PC-3 (cell line): ENCODE data around the gene MRPL32. TPM values are rescaled to one million over a fixed set of nuclear protein-coding genes. Genes with fewer than 3 reads are reported as not detected.

ENCODE experiments used
- ATAC-seq: fragments of 200-7000 bp; cut with Tn5 transposase; 2 replicates; pipeline ENCODE4 v1.9.1; 2020; ENCODE audit warnings: mild to moderate bottlenecking, moderate library complexity
- BruUV-seq: library from RNA; stranded (reverse); fragments of 400-500 nt; replicated peaks from 2 replicates; lab custom pipeline; 2021; lab: Mats Ljungman, UMichigan
- CTCF ChIA-PET: fragments of 300-600 bp; sonication (Branson Sonifier 250); formaldehyde crosslinking; loops from one replicate; lab custom pipeline; 2022; ENCODE audit warnings: antibody characterized with exemption; lab: Charles Lee
- POLR2A ChIA-PET: fragments of 300-600 bp; sonication (Branson Sonifier 250); formaldehyde crosslinking; loops from one replicate; lab custom pipeline; 2022; ENCODE audit warnings: antibody characterized with exemption; ENCODE audit not compliant: unreplicated experiment; lab: Charles Lee
- DNase-seq: peaks from one replicate; pipeline ENCODE4 v3.0.0-alpha.2; 2015
- H2AFZ ChIP-seq: fragments of 300-600 bp; sonication (generic); 2 replicates; pipeline ENCODE4 v1.6.0; 2016; ENCODE audit warnings: antibody characterized with exemption, low read length
- H3F3A ChIP-seq: fragments of 300-600 bp; sonication (generic); one replicate; pipeline ENCODE4 v1.6.0; 2017; ENCODE audit warnings: antibody characterized with exemption, low read length, control low read depth, mild to moderate bottlenecking; ENCODE audit not compliant: unreplicated experiment
- H3K27ac ChIP-seq: fragments of 300-600 bp; sonication (generic); 2 replicates; pipeline ENCODE4 v1.5.1; 2016; ENCODE audit warnings: mild to moderate bottlenecking, low read length
- H3K27me3 ChIP-seq: fragments of 300-600 bp; sonication (generic); 2 replicates; pipeline ENCODE4 v1.6.1; 2016; ENCODE audit warnings: low read length, mixed read lengths
- H3K36me3 ChIP-seq: fragments of 300-600 bp; sonication (generic); 2 replicates; pipeline ENCODE4 v1.6.1; 2016; ENCODE audit warnings: low read depth, mixed run types, low read length, mixed read lengths
- H3K4me1 ChIP-seq: fragments of 300-600 bp; sonication (generic); 2 replicates; pipeline ENCODE4 v1.5.1; 2016; ENCODE audit warnings: low read length; ENCODE audit not compliant: insufficient read depth
- H3K4me2 ChIP-seq: fragments of 300-600 bp; sonication (generic); 2 replicates; pipeline ENCODE4 v1.6.0; 2016; ENCODE audit warnings: low read length
- H3K4me3 ChIP-seq: fragments of 300-600 bp; sonication (generic); 2 replicates; pipeline ENCODE4 v1.5.1; 2016; ENCODE audit warnings: mild to moderate bottlenecking, low read length, mixed read lengths
- H3K79me2 ChIP-seq: fragments of 300-600 bp; sonication (generic); 2 replicates; pipeline ENCODE4 v1.6.1; 2017; ENCODE audit warnings: low read length, mixed read lengths
- H3K9ac ChIP-seq: fragments of 300-600 bp; sonication (generic); 2 replicates; pipeline ENCODE4 v1.6.0; 2016; ENCODE audit warnings: mild to moderate bottlenecking, low read length
- H3K9me2 ChIP-seq: fragments of 300-600 bp; sonication (generic); replicated peaks from 2 replicates; pipeline ENCODE4 v1.6.1; 2016; ENCODE audit warnings: mixed run types, low read length, mixed read lengths
- H3K9me3 ChIP-seq: fragments of 300-600 bp; sonication (generic); 2 replicates; pipeline ENCODE4 v1.6.1; 2016; ENCODE audit warnings: low read length, mixed read lengths
- H4K20me1 ChIP-seq: fragments of 300-600 bp; sonication (generic); 2 replicates; pipeline ENCODE4 v1.6.1; 2016; ENCODE audit warnings: low read length, mixed read lengths
- CTCF ChIP-seq: fragments of 300-600 bp; sonication (generic); conservative IDR thresholded peaks from 2 replicates; pipeline ENCODE4 v1.5.1; 2017; ENCODE audit warnings: antibody characterized with exemption, low read depth, mild to moderate bottlenecking, low read length
- EZH2 ChIP-seq: fragments of 300-600 bp; sonication (generic); IDR thresholded peaks from one replicate; pipeline ENCODE4 v1.6.1; 2017; ENCODE audit warnings: antibody characterized with exemption, mild to moderate bottlenecking, low read length; ENCODE audit not compliant: unreplicated experiment
- EZH2phosphoT487 ChIP-seq: fragments of 300-600 bp; sonication (generic); IDR thresholded peaks from 2 replicates; pipeline ENCODE4 v1.6.1; 2018; ENCODE audit warnings: mild to moderate bottlenecking, antibody characterized with exemption, low read length, borderline replicate concordance
- intact Hi-C: fragments of 100-400 bp; cut with micrococcal nuclease; formaldehyde crosslinking; loops from 2 replicates; pipeline ENCODE4 v1.9.0; 2023
- total RNA-seq: library from RNA; depleted of rRNA; stranded (reverse); fragments of >200 nt; gene quantifications from 2 replicates; pipeline ENCODE4 v1.2.3, GENCODE V29; 2014; rRNA removed

Gene MRPL32
- total RNA-seq, 1 experiment from 2014 or later, result 104 TPM

- ATAC-seq, result no peak
- TF ChIP-seq EZH2, result no peak
- TF ChIP-seq CTCF, result no peak
- TF ChIP-seq EZH2phosphoT487, result no peak
- no peak overlapping the region for H3K4me2 ChIP-seq
Observed at GRCh38 chr7:42986781-42987248, 54.6 kb downstream of the MRPL32 start.

More at GRCh38 chr7:42986781-42987248, 54.6 kb downstream of the MRPL32 start:
- intact Hi-C loops, result no loop called here
- POLR2A ChIA-PET, result no interaction called here
- no peaks in the 10 kb centered on the region for H4K20me1 ChIP-seq
- H3K4me3 ChIP-seq, result no peak overlapping the region
- H3K27me3 ChIP-seq, result no peaks in the 10 kb centered on the region
- BruUV-seq, result no TSS peak
- peaks cover 5% of the 10 kb centered on the region; the same call in 1 of the 2 replicates for H3K4me1 ChIP-seq
- no peak for DNase-seq
- no peaks in the 10 kb centered on the region for H3K9me3 ChIP-seq
- H3K9ac ChIP-seq, result no peak overlapping the region
- no peak overlapping the region for H3K27ac ChIP-seq
- no peaks in the 10 kb centered on the region for H3K9me2 ChIP-seq
- no peak overlapping the region for H2AFZ ChIP-seq
- no peaks in the 10 kb centered on the region for H3K36me3 ChIP-seq
- CTCF ChIA-PET, result no interaction called here
- no peaks in the 10 kb centered on the region for H3K79me2 ChIP-seq
- no peaks in the 10 kb centered on the region for H3F3A ChIP-seq

Other genes with a start within 250 kb of the MRPL32 start
- 2.5 and 3.2 TPM in 2 replicates for gene C7orf25, start 20.3 kb upstream of the MRPL32 start, total RNA-seq
- gene PSMA2, start 202 bp upstream of the MRPL32 start, total RNA-seq, result 69.7 and 85.6 TPM in 2 replicates
- gene HECW1, start 180.3 kb downstream of the MRPL32 start, total RNA-seq, result 3.0 and 3.6 TPM in 2 replicates